ENCODE data around the gene PRORP. TPM values are rescaled to one million over a fixed set of nuclear protein-coding genes. Genes with fewer than 3 reads are reported as not detected.
"Not testable (repeated sequence)": the region's sequence is repeated elsewhere in the genome, so short reads cannot be mapped to it uniquely, and the experiment has no call there.

The PRORP gene
- polyA plus RNA-seq, 2 of the 4 experiments (the other 2 are of a cell fraction): 29.2 to 38.8 TPM

DNA sequence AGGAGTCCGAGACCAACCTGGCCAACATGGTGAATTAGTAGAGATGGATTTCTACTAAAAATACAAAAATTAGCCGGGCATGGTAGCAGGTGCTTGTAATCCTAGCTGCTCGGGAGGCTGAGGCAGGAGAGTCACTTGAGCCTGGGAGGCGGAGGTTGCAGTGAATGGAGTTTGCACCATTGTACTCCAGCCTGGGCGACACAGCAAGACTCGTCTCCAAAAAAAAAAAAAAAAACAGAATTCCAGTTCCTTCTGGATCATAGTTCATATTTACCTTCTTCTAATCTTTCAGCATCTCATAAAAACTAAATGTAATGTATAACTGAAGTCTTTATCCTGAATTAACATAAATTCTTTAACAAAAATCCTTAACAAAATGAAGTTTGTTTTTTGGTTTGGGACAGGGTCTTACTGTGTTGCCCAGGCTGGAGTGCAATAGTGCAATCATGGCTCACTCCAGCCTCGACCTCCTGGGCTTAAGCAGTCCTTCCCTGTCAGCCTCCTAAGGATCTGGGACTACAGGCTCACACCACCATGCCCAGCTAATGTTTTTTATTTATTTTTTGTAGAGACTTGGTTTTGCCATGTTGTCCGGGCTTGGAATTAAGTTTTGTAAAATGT, 38.7 kb upstream of the PRORP start:
- FAIRE-seq: no peak
- no peak for DNase-seq (ENCODE audit: low read depth in 1 of 2, low spot score in 1 of 2)
- no peak overlapping the region for H3K27ac ChIP-seq
- H3K9me3 ChIP-seq: no peaks in the 10 kb centered on the region
- CTCF ChIA-PET: interaction anchor here (0.9 kb wide), 1 partner anchor 26 kb away, joined by 4 read pairs; no protein-coding TSS in a partner anchor
- WGBS (ENCODE audit: missing lambda C conversion rate): 91% methylated on average over 8 of the region's 8 CpGs
- H3K4me1 ChIP-seq: 0 out of 3 replicates have a peak, but pooled peaks cover 4% of the 10 kb centered on the region
- no peak for ATAC-seq
- TF ChIP-seq RAD21 (conservative IDR thresholded peaks at IDR 0.05 in 1 of 2, IDR thresholded peaks at IDR 0.05 in 1 of 2): no peak
- POLR2A ChIA-PET: no interaction called here
- no peak overlapping the region for H3K4me2 ChIP-seq
- no peak overlapping the region for H3K4me3 ChIP-seq

DNA sequence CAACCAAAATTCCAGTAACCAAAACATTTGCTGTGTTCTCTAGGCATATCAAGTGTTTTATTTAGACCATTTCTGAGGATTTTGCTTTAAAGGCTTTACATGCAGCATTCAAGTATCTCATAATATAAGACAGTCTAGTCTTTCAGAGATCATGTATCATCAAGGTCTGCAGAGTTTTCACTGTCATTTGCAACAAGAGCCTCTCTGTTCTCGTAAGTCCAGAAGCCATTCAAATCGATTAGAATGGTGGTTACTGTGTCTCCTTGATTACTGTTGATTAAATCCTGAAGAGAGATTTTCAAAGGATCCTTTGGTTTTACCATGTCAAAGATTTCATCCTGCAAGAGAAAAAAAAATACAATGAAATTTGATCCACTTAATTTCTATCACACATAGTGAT, 36.9 kb upstream of the PRORP start:
- POLR2A ChIA-PET: no interaction called here
- Histone ChIP-seq H3K4me3 (no peak overlapping the region), H3K4me2 (no peak overlapping the region), H3K27ac (no peak overlapping the region), H3K9me3 (no peaks in the 10 kb centered on the region), H3K4me1 (0 out of 3 replicates have a peak, but pooled peaks cover 4% of the 10 kb centered on the region)
- ATAC-seq (no peak), FAIRE-seq (no peak), DNase-seq (ENCODE audit: low read depth in 1 of 2, low spot score in 1 of 2) (no peak)
- 93% methylated on average over 2 of the region's 2 CpGs for WGBS (ENCODE audit: missing lambda C conversion rate)
- TF ChIP-seq POLR2A (IDR thresholded peaks at IDR 0.05; ENCODE audit: low read length): no peak
- CTCF ChIA-PET: no interaction called here

DNA sequence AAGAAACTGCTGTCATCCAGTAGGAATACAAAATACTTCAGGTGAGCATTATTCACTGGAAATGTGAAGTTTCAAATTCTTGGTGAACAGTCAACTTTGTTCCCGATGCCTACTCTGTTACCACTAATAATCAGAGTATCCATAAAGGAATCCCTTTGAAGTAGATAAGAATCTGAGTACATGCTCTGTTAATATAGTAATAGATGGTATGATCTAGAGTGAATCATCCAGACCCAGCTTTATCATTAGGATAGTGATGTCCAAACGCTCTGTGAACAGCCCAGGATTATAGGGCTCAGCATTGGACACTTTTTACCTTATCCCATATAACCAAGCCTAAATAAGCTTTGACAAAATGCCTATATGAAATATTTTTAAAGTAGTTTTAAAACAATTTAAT, 33.8 kb upstream of the PRORP start:
- H3K4me2 ChIP-seq: no peak overlapping the region
- TF ChIP-seq PHF8 (IDR thresholded peaks at IDR 0.05; ENCODE audit: borderline replicate concordance, low read depth) (no peak), SREBF2 (IDR thresholded peaks at IDR 0.05) (no peak), ESRRA (IDR thresholded peaks at IDR 0.05; ENCODE audit: borderline replicate concordance, low read length) (no peak), EHMT2 (IDR thresholded peaks at IDR 0.05; ENCODE audit: low read depth) (no peak), KDM5A (IDR thresholded peaks at IDR 0.05) (no peak), CBX2 (IDR thresholded peaks at IDR 0.05; ENCODE audit: borderline replicate concordance, low read depth) (no peak), SMC3 (IDR thresholded peaks at IDR 0.05) (no peak)
- CTCF ChIA-PET: interaction anchor here (1.1 to 1.7 kb wide), 2 partner anchors 13 to 27 kb away, joined by 3 to 4 read pairs; no protein-coding TSS in a partner anchor
- H3K4me3 ChIP-seq: no peak overlapping the region
- FAIRE-seq (peak; percentile 74), ATAC-seq (peak in 1 of 2 experiments; percentile 75; a peak in 3 of 6 replicates), DNase-seq (ENCODE audit: low read depth in 1 of 2, low spot score in 1 of 2) (no peak)
- no peaks in the 10 kb centered on the region for H3K9me3 ChIP-seq
- POLR2A ChIA-PET: no interaction called here
- 64% methylated on average over 2 of the region's 2 CpGs for whole genome bisulfite sequencing (ENCODE audit: missing lambda C conversion rate)
- no peak overlapping the region for H3K27ac ChIP-seq
- H3K4me1 ChIP-seq: 0 out of 3 replicates have a peak, but pooled peaks cover 4% of the 10 kb centered on the region

DNA sequence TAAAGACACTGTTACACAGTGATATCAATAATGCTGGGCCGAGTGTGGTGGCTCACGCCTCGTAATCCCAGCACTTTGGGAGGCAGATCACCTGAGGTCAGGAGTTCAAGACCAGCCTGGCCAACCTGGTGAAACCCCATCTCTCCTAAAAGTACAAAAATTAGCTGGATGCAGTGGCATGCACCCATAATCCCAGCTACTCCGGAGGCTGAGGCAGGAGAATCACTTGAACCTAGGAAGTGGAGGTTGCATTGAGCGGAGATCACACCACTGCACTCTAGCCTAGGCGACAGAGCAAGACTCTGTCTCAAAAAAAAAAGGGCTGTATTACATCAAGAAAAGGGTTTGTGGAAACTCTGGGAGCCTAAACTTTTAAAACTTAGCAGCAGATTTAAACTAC, 27.7 kb upstream of the PRORP start:
- DNase-seq (ENCODE audit: low read depth in 1 of 2, low spot score in 1 of 2); H3K4me3 ChIP-seq; FAIRE-seq; H3K4me2 ChIP-seq; H3K4me1 ChIP-seq; POLR2A ChIA-PET; H3K27ac ChIP-seq; ATAC-seq; H3K9me3 ChIP-seq: not testable (repeated sequence)
- WGBS (ENCODE audit: missing lambda C conversion rate): 97% methylated on average over 6 of the region's 6 CpGs
- CTCF ChIA-PET: interaction anchor here (0.6 to 1.2 kb wide), 3 partner anchors 12 to 310 kb away, joined by 3 to 5 read pairs (median 4); partner anchors contain the start of gene NFKBIA

DNA sequence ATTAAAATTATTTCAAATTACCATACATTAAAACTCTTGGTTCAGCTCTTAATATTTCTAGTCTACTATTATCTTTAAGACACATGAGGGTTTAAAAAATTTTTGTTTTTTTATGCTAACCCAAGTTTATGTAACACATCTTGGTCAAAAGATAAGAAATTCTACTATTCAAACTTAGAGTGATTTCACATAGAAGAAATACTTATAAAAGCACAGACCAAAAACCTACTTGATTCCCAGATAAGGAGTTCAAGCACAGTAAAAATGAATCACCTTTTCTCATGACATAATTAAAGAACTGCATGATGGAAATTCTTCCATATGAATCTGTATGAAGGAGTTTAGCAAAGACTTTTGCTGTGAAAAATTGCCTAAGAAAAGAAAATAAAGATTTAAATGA, 14.5 kb upstream of the PRORP start:
- no peak for FAIRE-seq

More for the DNA sequence above, 14.5 kb upstream of the PRORP start:
- Histone ChIP-seq H3K4me2 (no peak overlapping the region), H3K27ac (no peak overlapping the region), H3K4me3 (no peak overlapping the region), H3K4me1 (no peaks in the 10 kb centered on the region), H3K9me3 (peaks cover 13% of the 10 kb centered on the region)
- ChIA-PET CTCF (no interaction called here), POLR2A (no interaction called here)
- DNase-seq (ENCODE audit: low read depth in 1 of 2, low spot score in 1 of 2): no peak
- no peak for TF ChIP-seq NFE2L2 (conservative IDR thresholded peaks at IDR 0.05; ENCODE audit: low read length)
- TF ChIP-seq SREBF2 (IDR thresholded peaks at IDR 0.05): no peak
- TF ChIP-seq JUNB (IDR thresholded peaks at IDR 0.05): no peak
- TF ChIP-seq CBX2 (IDR thresholded peaks at IDR 0.05; ENCODE audit: borderline replicate concordance, low read depth): no peak
- no peak for TF ChIP-seq HOXA7 (CRISPR knock-in tag; IDR thresholded peaks at IDR 0.05)
- no peak for TF ChIP-seq KDM1A (IDR thresholded peaks at IDR 0.05; ENCODE audit: low read depth)
- TF ChIP-seq JUN (IDR thresholded peaks at IDR 0.05): no peak
- TF ChIP-seq HOXB13 (CRISPR knock-in tag; IDR thresholded peaks at IDR 0.05; ENCODE audit: low read depth): no peak
- TF ChIP-seq MYC (IDR thresholded peaks at IDR 0.05; ENCODE audit: borderline replicate concordance, low read length): no peak
- TF ChIP-seq, protein P1, sequence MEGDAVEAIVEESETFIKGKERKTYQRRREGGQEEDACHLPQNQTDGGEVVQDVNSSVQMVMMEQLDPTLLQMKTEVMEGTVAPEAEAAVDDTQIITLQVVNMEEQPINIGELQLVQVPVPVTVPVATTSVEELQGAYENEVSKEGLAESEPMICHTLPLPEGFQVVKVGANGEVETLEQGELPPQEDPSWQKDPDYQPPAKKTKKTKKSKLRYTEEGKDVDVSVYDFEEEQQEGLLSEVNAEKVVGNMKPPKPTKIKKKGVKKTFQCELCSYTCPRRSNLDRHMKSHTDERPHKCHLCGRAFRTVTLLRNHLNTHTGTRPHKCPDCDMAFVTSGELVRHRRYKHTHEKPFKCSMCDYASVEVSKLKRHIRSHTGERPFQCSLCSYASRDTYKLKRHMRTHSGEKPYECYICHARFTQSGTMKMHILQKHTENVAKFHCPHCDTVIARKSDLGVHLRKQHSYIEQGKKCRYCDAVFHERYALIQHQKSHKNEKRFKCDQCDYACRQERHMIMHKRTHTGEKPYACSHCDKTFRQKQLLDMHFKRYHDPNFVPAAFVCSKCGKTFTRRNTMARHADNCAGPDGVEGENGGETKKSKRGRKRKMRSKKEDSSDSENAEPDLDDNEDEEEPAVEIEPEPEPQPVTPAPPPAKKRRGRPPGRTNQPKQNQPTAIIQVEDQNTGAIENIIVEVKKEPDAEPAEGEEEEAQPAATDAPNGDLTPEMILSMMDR (IDR thresholded peaks at IDR 0.05): no peak
- TF ChIP-seq NR3C1 (IDR thresholded peaks at IDR 0.05): no peak
- no peak for TF ChIP-seq FOSB (CRISPR knock-in tag; IDR thresholded peaks at IDR 0.05)
- no peak for TF ChIP-seq SMC3 (IDR thresholded peaks at IDR 0.05)
- TF ChIP-seq RAD21 (conservative IDR thresholded peaks at IDR 0.05 in 1 of 2, IDR thresholded peaks at IDR 0.05 in 1 of 2): no peak
- no peak for TF ChIP-seq HOXB5 (CRISPR knock-in tag; IDR thresholded peaks at IDR 0.05)
- TF ChIP-seq, protein P2, sequence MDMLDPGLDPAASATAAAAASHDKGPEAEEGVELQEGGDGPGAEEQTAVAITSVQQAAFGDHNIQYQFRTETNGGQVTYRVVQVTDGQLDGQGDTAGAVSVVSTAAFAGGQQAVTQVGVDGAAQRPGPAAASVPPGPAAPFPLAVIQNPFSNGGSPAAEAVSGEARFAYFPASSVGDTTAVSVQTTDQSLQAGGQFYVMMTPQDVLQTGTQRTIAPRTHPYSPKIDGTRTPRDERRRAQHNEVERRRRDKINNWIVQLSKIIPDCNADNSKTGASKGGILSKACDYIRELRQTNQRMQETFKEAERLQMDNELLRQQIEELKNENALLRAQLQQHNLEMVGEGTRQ (IDR thresholded peaks at IDR 0.05): no peak
- no peak for TF ChIP-seq TP53 (CRISPR knock-in tag; IDR thresholded peaks at IDR 0.05)
- no peak for ATAC-seq

Data from A549 (cell line).